GM12873 (cell line): ENCODE data around the gene SOX12.

ENCODE experiments used
- CTCF ChIP-seq: IDR thresholded peaks from 2 replicates; pipeline ENCODE4 v1.5.1; 2012; ENCODE audit warnings: low read depth, mild to moderate bottlenecking, moderate library complexity, low read length, control low read depth; ENCODE audit not compliant: insufficient read depth; ENCODE audit errors: missing control alignments

SOX12 gene

GRCh38 chr20:308427-309038 is 16.8 kb upstream of the SOX12 start:
- TF ChIP-seq CTCF = no peak

DNA sequence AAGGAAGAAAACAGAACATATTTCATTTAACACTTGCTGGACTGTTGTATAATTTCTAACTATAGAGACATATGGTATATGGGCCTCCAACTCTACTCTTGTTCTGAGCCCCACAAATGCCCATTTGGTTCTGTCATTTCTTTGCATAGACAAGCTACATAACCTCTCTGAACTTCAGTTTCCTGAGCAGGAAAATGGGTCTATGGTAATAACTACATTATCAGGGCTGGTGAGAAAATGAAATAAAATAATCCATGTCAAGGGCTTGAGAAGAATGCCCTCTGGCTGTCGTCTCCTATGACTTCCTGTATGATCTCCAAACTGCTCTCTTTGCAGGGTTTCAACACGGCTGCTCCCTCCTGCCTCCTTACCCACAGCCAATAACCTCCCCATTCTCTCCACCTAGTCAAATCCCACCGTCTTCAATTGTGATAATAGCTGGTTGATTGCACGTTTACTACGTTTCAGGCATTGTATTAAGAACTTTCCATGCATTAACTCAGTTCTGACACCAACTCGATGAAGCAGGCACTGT is 16.0 kb upstream of the SOX12 start:
- TF ChIP-seq CTCF = no peak

DNA sequence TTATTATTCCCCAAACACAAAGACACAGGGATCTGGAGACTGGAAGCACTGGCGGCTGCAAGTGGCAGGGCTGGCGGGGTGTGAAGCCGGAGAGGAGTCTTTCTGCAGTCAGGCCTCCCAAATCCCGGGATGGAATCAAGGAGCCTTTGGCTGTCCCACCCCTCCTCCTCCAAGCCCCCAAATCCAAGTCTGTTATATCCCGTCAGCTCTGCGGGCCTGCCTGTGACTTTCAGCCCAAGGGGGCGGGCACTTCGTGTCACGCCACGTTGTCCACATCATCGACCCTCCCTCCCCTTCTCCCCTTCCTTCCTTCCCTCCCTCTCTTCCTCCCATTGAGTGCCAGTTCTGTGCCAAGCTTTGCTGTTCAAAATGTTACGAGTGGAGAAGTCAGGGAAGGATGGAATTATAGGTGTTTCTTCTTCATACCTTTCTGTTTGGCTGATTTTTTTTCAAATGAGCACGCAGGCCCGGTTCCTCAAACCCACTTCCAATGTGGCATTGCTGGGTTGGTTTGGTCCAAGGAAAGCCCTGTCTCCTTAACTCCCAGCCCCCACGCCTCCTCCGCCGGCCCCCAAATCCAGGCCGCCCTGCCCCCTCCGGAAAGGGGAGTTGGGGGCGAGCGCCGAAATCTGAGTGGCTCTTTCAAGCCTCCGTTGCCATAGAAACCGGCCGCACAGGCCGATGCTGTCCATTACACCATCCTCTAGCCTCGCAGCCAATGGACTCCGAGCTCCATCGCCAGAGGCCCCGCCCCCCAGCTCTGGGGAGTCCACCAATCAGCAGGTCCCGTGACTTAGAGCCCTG is 15.3 kb upstream of the SOX12 start:
- TF ChIP-seq CTCF = no peak

GRCh38 chr20:310645-311044 is 14.7 kb upstream of the SOX12 start:
- TF ChIP-seq CTCF = no peak

DNA sequence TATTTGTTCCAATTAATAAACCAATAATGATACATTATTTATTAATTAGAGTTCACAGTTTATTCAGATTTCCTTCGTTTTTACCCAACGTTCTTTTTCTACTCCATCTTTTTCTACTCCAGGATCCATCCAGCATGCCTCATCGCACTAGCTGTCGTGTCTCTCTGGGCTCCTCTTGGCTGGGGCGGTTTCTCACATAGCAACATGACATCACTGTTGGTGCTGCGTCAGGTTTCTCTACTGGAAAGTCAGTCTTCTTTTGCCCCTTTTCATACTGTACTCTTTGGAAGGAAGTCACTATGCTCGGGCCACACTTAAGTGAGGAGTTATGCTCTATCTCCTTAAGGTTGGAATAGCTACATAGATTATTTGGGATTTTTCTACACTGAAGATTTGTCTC is 13.7 kb upstream of the SOX12 start:
- no peak for TF ChIP-seq CTCF

- TF ChIP-seq CTCF = no peak
Observed at GRCh38 chr20:312067-312466, 13.3 kb upstream of the SOX12 start.

DNA sequence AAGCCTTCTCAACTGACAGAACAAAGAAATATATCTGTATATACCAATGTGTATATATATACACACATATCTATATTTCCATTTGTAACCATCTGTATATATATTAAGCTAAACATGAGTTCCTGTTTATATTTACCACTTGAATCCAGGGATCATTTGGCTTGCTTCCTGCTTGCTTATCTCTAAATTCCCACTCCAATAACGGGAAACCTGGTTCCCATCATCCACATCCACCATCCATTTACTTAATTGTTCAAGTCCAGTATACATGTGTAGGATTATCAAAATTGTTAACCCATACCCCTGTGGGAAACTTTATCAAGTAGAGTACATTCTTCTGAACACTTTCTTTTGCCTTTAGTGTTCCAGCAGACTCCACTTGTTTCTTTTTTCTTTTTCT is 12.5 kb upstream of the SOX12 start:
- TF ChIP-seq CTCF = no peak
